Right lobe of liver (tissue), 4 donors: Measurements from ENCODE around the gene CEP72.

ENCODE experiments used
- CTCF ChIP-seq, 4 donors: fragments of 200-600 bp in 3 of 4; fragments of 450-650 bp in 1 of 4; IDR thresholded peaks; one replicate each; pipeline versions ENCODE4 v1.5.1 to v1.8.0; 2016 to 2022; ENCODE audit warnings: antibody characterized with exemption in 4 of 4, mild to moderate bottlenecking in 2 of 4
- POLR2A ChIP-seq: fragments of 450-650 bp; IDR thresholded peaks from one replicate; pipeline ENCODE4 v1.6.1; 2017; ENCODE audit warnings: antibody characterized with exemption, mild to moderate bottlenecking
- donor health status: DM: no; HTN: no; CAD: no.
- donor health status: DM: no; HTN: no; CAD: no.
- donor health status: DM: no; HTN: yes; CAD: no.

- TF ChIP-seq CTCF (IDR thresholded peaks at IDR 0.05) (no peak), POLR2A (no peak)
These were observed 22.1 kb downstream of the CEP72 start for GRCh38 chr5:634191-634590.
